Measurements from ENCODE around the gene CFAP47. TPM values are rescaled to one million over a fixed set of nuclear protein-coding genes. Genes with fewer than 3 reads are reported as not detected.

The CFAP47 gene
- total RNA-seq, 4 donors from 2014 or later = 0.14 TPM; not detected in 3

DNA sequence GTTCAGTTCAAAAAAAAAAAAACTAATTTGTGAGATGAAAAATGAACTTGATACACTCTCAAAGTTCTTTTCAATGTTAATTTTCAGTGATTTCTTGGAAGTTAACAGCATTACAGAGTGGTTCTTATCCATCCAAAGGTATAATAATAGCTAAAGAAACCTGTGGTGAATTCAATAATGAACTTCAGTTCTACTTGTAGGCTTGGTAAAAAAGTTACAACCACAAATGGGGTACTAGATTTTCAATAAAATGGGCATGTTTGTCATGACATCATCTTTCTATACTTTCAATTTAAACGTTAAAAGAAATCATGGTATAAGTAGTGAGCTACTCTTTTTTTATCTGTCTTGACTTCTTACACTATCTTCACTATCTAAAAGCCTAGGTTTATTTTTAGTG lies 424.8 kb downstream of the CFAP47 start:
- TF ChIP-seq, protein P1, sequence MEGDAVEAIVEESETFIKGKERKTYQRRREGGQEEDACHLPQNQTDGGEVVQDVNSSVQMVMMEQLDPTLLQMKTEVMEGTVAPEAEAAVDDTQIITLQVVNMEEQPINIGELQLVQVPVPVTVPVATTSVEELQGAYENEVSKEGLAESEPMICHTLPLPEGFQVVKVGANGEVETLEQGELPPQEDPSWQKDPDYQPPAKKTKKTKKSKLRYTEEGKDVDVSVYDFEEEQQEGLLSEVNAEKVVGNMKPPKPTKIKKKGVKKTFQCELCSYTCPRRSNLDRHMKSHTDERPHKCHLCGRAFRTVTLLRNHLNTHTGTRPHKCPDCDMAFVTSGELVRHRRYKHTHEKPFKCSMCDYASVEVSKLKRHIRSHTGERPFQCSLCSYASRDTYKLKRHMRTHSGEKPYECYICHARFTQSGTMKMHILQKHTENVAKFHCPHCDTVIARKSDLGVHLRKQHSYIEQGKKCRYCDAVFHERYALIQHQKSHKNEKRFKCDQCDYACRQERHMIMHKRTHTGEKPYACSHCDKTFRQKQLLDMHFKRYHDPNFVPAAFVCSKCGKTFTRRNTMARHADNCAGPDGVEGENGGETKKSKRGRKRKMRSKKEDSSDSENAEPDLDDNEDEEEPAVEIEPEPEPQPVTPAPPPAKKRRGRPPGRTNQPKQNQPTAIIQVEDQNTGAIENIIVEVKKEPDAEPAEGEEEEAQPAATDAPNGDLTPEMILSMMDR (IDR thresholded peaks at IDR 0.05) = no peak
- TF ChIP-seq EP300 (IDR thresholded peaks at IDR 0.05; ENCODE audit: low read depth) (no peak), POLR2A (IDR thresholded peaks at IDR 0.05) (no peak), POLR2AphosphoS5 (IDR thresholded peaks at IDR 0.05) (no peak)
- in situ Hi-C loops (cut with MboI; ENCODE audit: low pct_ligation_motif_present in 1 of 4, low pct_unique_long_range_greater_than_20kb in 1 of 4, low sequenced_read_pairs in 3 of 4) = no loop called here
- intact Hi-C loops (cut with DNase I; ENCODE audit: low total_unique reads) = no loop called here
- Histone ChIP-seq H3K9me3 (no peaks in the 10 kb centered on the region), H3K4me3 (no peak overlapping the region), H3K36me3 (no peaks in the 10 kb centered on the region), H3K4me1 (no peaks in the 10 kb centered on the region), H3K27ac (no peak overlapping the region), H3K27me3 (no peaks in the 10 kb centered on the region)
- 54 to 80% methylated on average over 1 of the region's 1 CpG for WGBS, 2 donors (ENCODE audit: low coverage in 1 of 2)
- DNase-seq = no peak

DNA sequence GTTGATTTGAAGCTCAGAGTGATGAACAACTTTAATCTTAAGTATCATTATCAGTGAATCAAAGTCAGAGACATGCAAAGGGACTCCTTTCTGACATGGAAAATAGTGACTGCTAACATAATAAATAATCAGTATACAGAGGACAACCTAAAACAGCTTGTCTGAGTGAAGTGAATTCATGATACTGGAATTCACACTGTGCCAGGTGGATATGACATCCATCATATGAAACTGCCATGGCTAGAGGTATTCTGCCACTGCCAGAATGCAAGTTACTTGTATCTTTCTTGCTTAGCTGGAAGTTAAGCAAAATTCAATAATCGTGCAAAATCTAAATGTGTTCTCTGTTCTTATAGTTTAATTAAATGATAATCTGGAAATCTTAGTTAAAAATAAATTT lies 429.0 kb downstream of the CFAP47 start:
- in situ Hi-C loops (cut with MboI; ENCODE audit: low pct_ligation_motif_present in 1 of 4, low pct_unique_long_range_greater_than_20kb in 1 of 4, low sequenced_read_pairs in 3 of 4) = no loop called here
- TF ChIP-seq POLR2AphosphoS5 (IDR thresholded peaks at IDR 0.05) = no peak
- TF ChIP-seq, protein P1 (IDR thresholded peaks at IDR 0.05) = no peak
- no peak for TF ChIP-seq POLR2A (IDR thresholded peaks at IDR 0.05)
- no peak for TF ChIP-seq EP300 (IDR thresholded peaks at IDR 0.05; ENCODE audit: low read depth)
- intact Hi-C loops (cut with DNase I; ENCODE audit: low total_unique reads) = no loop called here

DNA sequence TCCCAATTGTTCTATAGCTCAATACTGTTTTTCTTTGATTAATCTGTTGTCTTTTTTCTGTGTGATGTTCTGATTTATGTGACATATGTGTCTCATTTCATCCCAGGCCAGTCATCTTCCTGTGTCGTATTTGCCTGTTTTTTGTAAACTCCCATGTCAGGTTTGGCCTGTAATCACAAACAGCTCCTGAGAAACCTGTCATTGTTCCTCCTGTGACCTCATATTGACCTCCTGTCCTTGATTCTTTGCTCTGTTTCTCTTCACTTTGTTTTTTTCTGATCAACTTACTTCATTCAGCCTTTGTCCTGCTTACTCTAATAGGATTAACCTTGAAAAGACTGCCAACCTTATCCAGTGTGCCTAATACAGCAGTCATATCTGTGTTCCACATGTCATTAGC lies 438.3 kb downstream of the CFAP47 start:
- in situ Hi-C loops (cut with MboI; ENCODE audit: low pct_ligation_motif_present in 1 of 4, low pct_unique_long_range_greater_than_20kb in 1 of 4, low sequenced_read_pairs in 3 of 4) = no loop called here
- H3K27ac ChIP-seq = no peak overlapping the region
- H3K4me3 ChIP-seq = no peak overlapping the region
- no peak for DNase-seq
- H3K4me1 ChIP-seq = no peaks in the 10 kb centered on the region
- 0 to 52% methylated on average over 1 of the region's 1 CpG for WGBS, 2 donors (ENCODE audit: low coverage in 1 of 2)
- intact Hi-C loops (cut with DNase I; ENCODE audit: low total_unique reads) = no loop called here
- H3K36me3 ChIP-seq = no peaks in the 10 kb centered on the region
- no peaks in the 10 kb centered on the region for H3K9me3 ChIP-seq
- TF ChIP-seq, protein P1 (IDR thresholded peaks at IDR 0.05) = no peak
- TF ChIP-seq POLR2A (IDR thresholded peaks at IDR 0.05) (no peak), POLR2AphosphoS5 (IDR thresholded peaks at IDR 0.05) (no peak), EP300 (IDR thresholded peaks at IDR 0.05; ENCODE audit: low read depth) (no peak)
- no peaks in the 10 kb centered on the region for H3K27me3 ChIP-seq

More for the DNA sequence above, 429.0 kb downstream of the CFAP47 start:
- H3K27me3 ChIP-seq = no peaks in the 10 kb centered on the region
- H3K36me3 ChIP-seq = no peaks in the 10 kb centered on the region
- no peaks in the 10 kb centered on the region for H3K9me3 ChIP-seq
- H3K4me3 ChIP-seq = no peak overlapping the region
- WGBS, 2 donors (ENCODE audit: low coverage in 1 of 2) = 78% methylated on average over 1 of the region's 1 CpG; no CpG with 5 or more reads in 1 of the 2 donors
- H3K27ac ChIP-seq = no peak overlapping the region
- no peak for DNase-seq
- no peaks in the 10 kb centered on the region for H3K4me1 ChIP-seq

DNA sequence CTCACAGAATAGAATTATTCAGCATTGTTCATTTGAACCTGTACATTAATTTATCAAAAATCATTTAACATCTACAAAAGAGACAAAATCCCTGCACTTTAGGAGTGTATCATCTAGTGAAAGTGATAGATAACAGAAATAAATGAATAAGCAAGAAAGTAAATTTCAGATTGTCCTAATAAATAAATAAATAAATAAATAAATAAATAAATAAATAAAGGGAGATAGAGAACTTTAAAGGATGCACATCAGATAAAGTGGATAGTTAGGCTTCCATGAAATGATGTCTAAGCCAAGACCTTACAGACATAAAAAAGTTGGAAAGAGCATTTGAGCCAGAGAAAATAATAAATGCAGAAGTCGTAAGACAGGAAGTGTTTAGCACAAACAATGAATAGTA lies 444.7 kb downstream of the CFAP47 start:
- in situ Hi-C loops (cut with MboI; ENCODE audit: low pct_ligation_motif_present in 1 of 4, low pct_unique_long_range_greater_than_20kb in 1 of 4, low sequenced_read_pairs in 3 of 4) = no loop called here
- 60% methylated on average over 1 of the region's 1 CpG; no CpG with 5 or more reads in 1 of the 2 donors for WGBS, 2 donors (ENCODE audit: low coverage in 1 of 2)
- Histone ChIP-seq H3K9me3 (no peaks in the 10 kb centered on the region), H3K4me1 (no peaks in the 10 kb centered on the region), H3K27ac (no peak overlapping the region), H3K36me3 (no peaks in the 10 kb centered on the region), H3K4me3 (no peak overlapping the region), H3K27me3 (no peaks in the 10 kb centered on the region)
- intact Hi-C loops (cut with DNase I; ENCODE audit: low total_unique reads) = no loop called here
- DNase-seq = no peak
- TF ChIP-seq POLR2A (IDR thresholded peaks at IDR 0.05) = no peak
- TF ChIP-seq POLR2AphosphoS5 (IDR thresholded peaks at IDR 0.05) = no peak
- no peak for TF ChIP-seq EP300 (IDR thresholded peaks at IDR 0.05; ENCODE audit: low read depth)
- TF ChIP-seq, protein P1 (IDR thresholded peaks at IDR 0.05) = no peak
